Activated T-cell treated with anti-CD3 and anti-CD28 coated beads, Interleukin-2, amount 50 U/mL, for 24 hours (primary cell): ENCODE data around the gene MDGA2.

Experiments used
- DNase-seq: peaks from one replicate; pipeline ENCODE4 v3.0.0-alpha.2; 2020
- H3K27ac Mint-ChIP-seq: 2 replicates; pipeline ENCODE4 v1.8.0; 2020; ENCODE audit warnings: mild to moderate bottlenecking, mixed read lengths
- H3K27me3 Mint-ChIP-seq: 2 replicates; pipeline ENCODE4 v1.8.0; 2020; ENCODE audit warnings: mixed read lengths
- H3K36me3 Mint-ChIP-seq: 2 replicates; pipeline ENCODE4 v1.8.0; 2020; ENCODE audit warnings: low read depth, mixed read lengths
- H3K4me1 Mint-ChIP-seq: 2 replicates; pipeline ENCODE4 v1.8.0; 2020; ENCODE audit warnings: low read depth, mixed read lengths
- H3K4me3 Mint-ChIP-seq: 2 replicates; pipeline ENCODE4 v1.8.0; 2020; ENCODE audit warnings: mild to moderate bottlenecking, moderate library complexity, mixed read lengths
- H3K9me3 Mint-ChIP-seq: 2 replicates; pipeline ENCODE4 v1.8.0; 2020; ENCODE audit warnings: mixed read lengths

MDGA2 gene

DNA sequence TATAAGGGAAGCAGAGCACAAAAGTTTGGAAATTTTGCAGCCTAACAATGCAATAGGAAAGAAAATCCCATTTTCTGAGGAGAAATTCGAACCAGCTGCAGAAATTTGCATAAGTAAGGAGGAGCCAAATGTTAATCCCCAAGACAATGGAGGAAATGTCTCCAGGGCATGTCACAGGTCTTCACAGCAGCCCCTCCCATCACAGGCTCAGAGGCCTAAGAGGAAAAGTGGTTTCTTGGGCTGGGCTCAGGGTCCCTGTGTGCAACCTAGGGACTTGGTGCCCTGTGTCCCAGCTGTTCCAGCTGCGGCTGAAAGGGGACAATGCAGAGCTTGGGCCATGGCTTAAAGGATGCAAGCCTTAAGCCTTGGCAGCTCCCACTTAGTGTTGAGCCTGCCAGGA lies 190.0 kb downstream of the MDGA2 start:
- H3K4me1 Mint-ChIP-seq = no peaks in the 10 kb centered on the region

DNA sequence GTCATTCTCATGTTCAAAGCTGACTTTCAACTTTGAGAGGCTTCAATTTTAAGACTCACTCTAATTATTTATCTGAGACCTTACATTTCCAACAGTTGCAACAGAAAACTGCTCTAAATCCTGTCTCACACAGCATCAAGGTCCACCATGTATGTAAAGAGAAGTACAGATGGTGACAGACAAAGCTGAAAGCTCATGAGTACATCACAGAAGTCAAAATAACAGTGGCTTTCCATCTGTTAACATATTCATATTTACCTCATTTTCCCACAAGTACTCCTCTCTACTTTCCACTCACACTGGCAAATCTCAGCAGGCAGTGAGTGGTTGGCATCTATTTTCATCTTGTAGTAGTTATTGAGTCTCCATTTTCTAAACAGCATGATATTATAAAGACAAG lies 192.0 kb downstream of the MDGA2 start:
- Mint-ChIP-seq H3K9me3 (peaks cover 9% of the 10 kb centered on the region), H3K4me1 (no peaks in the 10 kb centered on the region), H3K27ac (no peak overlapping the region), H3K4me3 (no peak overlapping the region), H3K36me3 (no peaks in the 10 kb centered on the region), H3K27me3 (no peaks in the 10 kb centered on the region)
- no peak for DNase-seq

More for the DNA sequence above, 190.0 kb downstream of the MDGA2 start:
- DNase-seq = no peak
- H3K4me3 Mint-ChIP-seq = no peak overlapping the region
- H3K9me3 Mint-ChIP-seq = peaks cover 9% of the 10 kb centered on the region
- no peak overlapping the region for H3K27ac Mint-ChIP-seq
- H3K27me3 Mint-ChIP-seq = no peaks in the 10 kb centered on the region
- H3K36me3 Mint-ChIP-seq = no peaks in the 10 kb centered on the region

GRCh38 chr14:47471075-47471474 lies 204.3 kb downstream of the MDGA2 start:
- H3K27me3 Mint-ChIP-seq = no peaks in the 10 kb centered on the region
- no peak overlapping the region for H3K27ac Mint-ChIP-seq
- H3K36me3 Mint-ChIP-seq = no peaks in the 10 kb centered on the region
- H3K4me1 Mint-ChIP-seq = no peaks in the 10 kb centered on the region
- peaks cover 10% of the 10 kb centered on the region for H3K9me3 Mint-ChIP-seq
- no peak for DNase-seq
- no peak overlapping the region for H3K4me3 Mint-ChIP-seq

DNA sequence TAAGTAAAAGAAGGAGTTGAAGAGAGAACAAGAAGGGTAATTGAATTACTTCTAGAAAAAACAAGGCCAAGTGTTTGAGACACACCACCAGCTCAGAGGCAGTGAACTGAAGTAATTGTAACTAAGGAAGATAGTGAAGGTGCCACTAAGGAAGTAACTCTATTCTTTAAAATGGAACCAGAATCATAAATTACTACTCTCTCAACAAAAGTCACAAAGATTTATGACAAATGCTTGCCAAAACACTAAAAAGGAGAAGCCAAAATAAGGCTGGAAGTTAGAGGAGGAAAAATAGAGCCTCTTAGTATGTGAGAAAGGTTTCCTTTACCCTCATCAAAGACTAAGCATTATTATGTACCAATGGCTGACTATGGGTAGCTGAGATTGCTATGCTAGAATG lies 208.5 kb downstream of the MDGA2 start:
- DNase-seq = no peak
- no peaks in the 10 kb centered on the region for H3K27me3 Mint-ChIP-seq
- H3K4me3 Mint-ChIP-seq = no peak overlapping the region
- no peaks in the 10 kb centered on the region for H3K36me3 Mint-ChIP-seq
- H3K27ac Mint-ChIP-seq = no peak overlapping the region
- H3K9me3 Mint-ChIP-seq = peaks cover 7% of the 10 kb centered on the region
- no peaks in the 10 kb centered on the region for H3K4me1 Mint-ChIP-seq

DNA sequence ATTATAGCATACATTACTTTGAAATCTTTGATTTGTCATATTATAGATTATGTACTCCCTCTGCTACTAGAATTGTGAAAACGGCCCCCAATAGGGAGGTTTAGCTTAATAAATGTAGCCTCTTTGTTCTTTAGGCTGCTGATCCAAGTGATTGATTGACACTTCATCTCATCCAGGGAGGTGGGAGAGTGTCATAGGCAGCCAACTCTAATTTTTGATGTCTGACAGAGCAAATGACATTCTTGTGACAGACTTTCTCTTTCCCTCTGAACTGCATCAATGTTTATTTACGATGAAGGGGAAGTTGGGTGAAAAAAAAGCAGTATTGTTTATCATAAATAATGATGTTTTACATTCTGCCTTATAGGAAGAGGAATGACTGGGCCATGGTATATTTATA lies 221.4 kb downstream of the MDGA2 start:
- no peak for DNase-seq
- Mint-ChIP-seq H3K9me3 (peaks cover 5% of the 10 kb centered on the region), H3K4me3 (no peak overlapping the region), H3K36me3 (no peaks in the 10 kb centered on the region), H3K27me3 (no peaks in the 10 kb centered on the region), H3K4me1 (no peaks in the 10 kb centered on the region), H3K27ac (no peak overlapping the region)

DNA sequence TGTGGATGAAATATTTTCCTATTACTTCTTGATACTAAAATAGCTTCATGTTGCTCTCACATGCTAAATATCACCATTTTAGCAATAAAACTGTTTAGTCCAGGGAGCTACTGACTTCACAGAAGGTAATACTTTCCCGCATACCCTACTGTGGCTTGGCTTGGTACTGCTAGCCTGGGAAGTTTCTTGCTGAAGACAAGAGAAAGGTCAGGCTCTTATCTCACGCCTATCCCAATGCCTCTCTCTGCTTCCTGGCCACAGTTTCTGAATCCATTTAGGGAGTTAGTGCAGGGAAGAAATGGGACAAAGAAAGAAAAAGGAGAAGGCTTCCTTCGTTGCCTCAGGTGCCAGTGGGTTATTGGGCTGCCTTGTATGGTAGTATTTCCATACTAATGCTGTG lies 228.3 kb downstream of the MDGA2 start:
- H3K27me3 Mint-ChIP-seq = no peaks in the 10 kb centered on the region
- no peaks in the 10 kb centered on the region for H3K36me3 Mint-ChIP-seq
- H3K27ac Mint-ChIP-seq = no peak overlapping the region
- DNase-seq = no peak
- no peaks in the 10 kb centered on the region for H3K4me1 Mint-ChIP-seq
- H3K9me3 Mint-ChIP-seq = peaks cover 12% of the 10 kb centered on the region
- no peak overlapping the region for H3K4me3 Mint-ChIP-seq

GRCh38 chr14:47442211-47442610 lies 233.2 kb downstream of the MDGA2 start:
- Mint-ChIP-seq H3K27me3 (no peaks in the 10 kb centered on the region), H3K4me1 (no peaks in the 10 kb centered on the region)
- no peak for DNase-seq

GRCh38 chr14:47439953-47440352 lies 235.5 kb downstream of the MDGA2 start:
- Mint-ChIP-seq H3K27ac (no peak overlapping the region), H3K4me3 (no peak overlapping the region), H3K9me3 (peaks cover 8% of the 10 kb centered on the region), H3K27me3 (no peaks in the 10 kb centered on the region), H3K36me3 (no peaks in the 10 kb centered on the region), H3K4me1 (no peaks in the 10 kb centered on the region)
- no peak for DNase-seq

More at GRCh38 chr14:47442211-47442610, 233.2 kb downstream of the MDGA2 start:
- H3K9me3 Mint-ChIP-seq = peaks cover 7% of the 10 kb centered on the region
- no peak overlapping the region for H3K4me3 Mint-ChIP-seq
- H3K27ac Mint-ChIP-seq = no peak overlapping the region
- no peaks in the 10 kb centered on the region for H3K36me3 Mint-ChIP-seq

- Mint-ChIP-seq H3K9me3 (peaks cover 8% of the 10 kb centered on the region), H3K4me3 (no peak overlapping the region), H3K27ac (no peak overlapping the region), H3K36me3 (no peaks in the 10 kb centered on the region), H3K4me1 (no peaks in the 10 kb centered on the region), H3K27me3 (no peaks in the 10 kb centered on the region)
- no peak for DNase-seq
These were observed 236.7 kb downstream of the MDGA2 start for GRCh38 chr14:47438650-47439140.

- H3K36me3 Mint-ChIP-seq = no peaks in the 10 kb centered on the region
- H3K4me1 Mint-ChIP-seq = no peaks in the 10 kb centered on the region
- H3K4me3 Mint-ChIP-seq = no peak overlapping the region
- peaks cover 7% of the 10 kb centered on the region for H3K9me3 Mint-ChIP-seq
- DNase-seq = no peak
- no peaks in the 10 kb centered on the region for H3K27me3 Mint-ChIP-seq
- H3K27ac Mint-ChIP-seq = no peak overlapping the region
These were observed 240.0 kb downstream of the MDGA2 start for GRCh38 chr14:47435331-47435965.

GRCh38 chr14:47427629-47428028 lies 247.8 kb downstream of the MDGA2 start:
- Mint-ChIP-seq H3K4me3 (no peak overlapping the region), H3K36me3 (no peaks in the 10 kb centered on the region), H3K9me3 (peaks cover 3% of the 10 kb centered on the region), H3K27me3 (no peaks in the 10 kb centered on the region), H3K4me1 (no peaks in the 10 kb centered on the region), H3K27ac (no peak overlapping the region)
- no peak for DNase-seq

DNA sequence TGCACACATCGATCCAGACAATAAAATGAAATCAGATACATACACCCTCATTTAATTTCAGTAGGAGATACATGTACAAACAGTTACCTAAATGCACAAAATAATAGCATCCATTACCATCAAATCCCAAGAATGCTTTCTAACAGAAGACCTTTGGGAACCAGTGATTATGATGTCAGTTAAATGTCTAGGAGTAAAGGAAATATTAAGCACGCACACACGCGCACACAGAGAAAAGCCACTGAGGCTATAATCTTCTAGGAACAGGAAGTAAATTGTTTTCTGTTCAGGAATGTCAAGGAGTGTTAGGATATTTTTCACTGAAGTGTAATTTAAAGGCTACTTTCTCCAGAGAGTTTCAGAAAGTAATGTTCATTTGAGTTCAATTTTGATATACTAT lies 250.1 kb downstream of the MDGA2 start:
- DNase-seq = no peak
- Mint-ChIP-seq H3K27me3 (no peaks in the 10 kb centered on the region), H3K9me3 (peaks cover 8% of the 10 kb centered on the region), H3K4me3 (no peak overlapping the region), H3K4me1 (no peaks in the 10 kb centered on the region), H3K27ac (no peak overlapping the region), H3K36me3 (no peaks in the 10 kb centered on the region)

DNA sequence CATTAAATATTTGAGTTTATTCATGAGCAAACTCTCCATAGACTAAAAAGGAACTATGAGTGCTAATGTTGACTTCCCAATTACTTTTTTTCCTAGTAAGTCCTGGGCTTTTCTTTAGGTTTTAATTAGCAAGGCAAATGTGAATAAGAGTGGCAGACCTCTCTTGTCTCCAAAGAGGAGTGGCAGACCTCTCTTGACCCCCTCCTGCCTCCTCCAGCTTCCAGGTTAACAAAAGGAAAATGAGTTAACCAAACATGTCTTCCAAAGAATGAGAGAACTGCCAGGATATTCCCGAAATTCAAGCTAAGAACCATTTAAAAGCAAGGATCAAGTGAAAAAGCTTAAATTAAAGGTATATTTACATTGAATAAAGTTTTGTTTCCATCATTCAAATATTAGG lies 253.2 kb downstream of the MDGA2 start:
- Mint-ChIP-seq H3K9me3 (peaks cover 5% of the 10 kb centered on the region), H3K27ac (no peak overlapping the region), H3K27me3 (no peaks in the 10 kb centered on the region), H3K4me3 (no peak overlapping the region), H3K36me3 (no peaks in the 10 kb centered on the region), H3K4me1 (no peaks in the 10 kb centered on the region)
- no peak for DNase-seq

DNA sequence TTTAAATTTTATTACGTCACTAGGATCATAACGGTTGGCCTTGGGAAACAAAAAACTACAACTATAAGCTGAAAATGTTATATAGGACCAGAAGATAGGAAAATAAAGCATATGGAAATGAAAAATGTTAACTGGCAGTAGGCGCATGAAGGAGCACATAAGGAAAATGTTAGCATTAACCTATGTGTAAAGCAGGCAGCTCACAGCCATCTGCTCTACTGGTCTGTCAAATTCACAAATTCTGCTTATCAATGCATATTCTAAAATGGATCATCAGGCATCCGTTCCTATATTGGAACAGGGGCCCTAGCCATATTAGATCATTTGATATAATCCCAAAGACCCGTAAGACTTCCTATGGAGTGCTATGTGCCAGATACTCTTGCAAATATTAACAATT lies 263.9 kb downstream of the MDGA2 start:
- Mint-ChIP-seq H3K27me3 (no peaks in the 10 kb centered on the region), H3K36me3 (no peaks in the 10 kb centered on the region), H3K4me1 (no peaks in the 10 kb centered on the region)

DNA sequence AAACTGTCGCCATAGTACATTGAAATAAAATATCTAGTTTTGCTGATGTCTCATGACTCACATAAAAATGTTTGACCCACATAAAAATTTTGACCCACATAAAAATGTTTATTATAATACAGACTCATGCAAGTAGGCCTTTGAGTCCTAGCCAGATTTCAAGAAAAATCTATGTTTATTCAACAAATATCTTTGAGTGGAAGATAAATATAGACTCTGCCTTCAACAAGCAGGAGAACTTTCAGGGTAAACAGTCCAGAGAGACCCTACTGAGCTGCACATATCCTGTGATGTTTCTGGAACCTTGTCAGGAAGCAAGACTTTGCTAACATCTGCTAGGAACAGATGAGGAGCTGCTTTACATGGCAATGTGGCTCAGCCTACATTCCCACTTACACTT lies 283.1 kb downstream of the MDGA2 start:
- no peaks in the 10 kb centered on the region for H3K4me1 Mint-ChIP-seq
- no peaks in the 10 kb centered on the region for H3K27me3 Mint-ChIP-seq
- no peak for DNase-seq
- H3K9me3 Mint-ChIP-seq = no peaks in the 10 kb centered on the region
- no peak overlapping the region for H3K27ac Mint-ChIP-seq
- no peaks in the 10 kb centered on the region for H3K36me3 Mint-ChIP-seq
- H3K4me3 Mint-ChIP-seq = no peak overlapping the region

More for the DNA sequence above, 263.9 kb downstream of the MDGA2 start:
- Mint-ChIP-seq H3K9me3 (peaks cover 4% of the 10 kb centered on the region), H3K27ac (no peak overlapping the region), H3K4me3 (no peak overlapping the region)
- DNase-seq = no peak
